Prostate gland (tissue), 2 donors: ENCODE results near the gene TNS3.

Source experiments
- CTCF ChIP-seq, 4 experiments: fragments of 200-600 bp in 2 of 4; fragments of 450-650 bp in 2 of 4; sonication (generic) in 2 of 4; IDR thresholded peaks; 1 replicate in 3 of 4; 2 replicates in 1 of 4; pipeline ENCODE4 v1.5.1; 2016 to 2019; ENCODE audit warnings: antibody characterized with exemption in 4 of 4, mild to moderate bottlenecking in 2 of 4, moderate library complexity in 2 of 4
- POLR2AphosphoS5 ChIP-seq: sonication (generic); formaldehyde crosslinking; IDR thresholded peaks from one replicate; pipeline ENCODE4 v1.6.1; 2017; ENCODE audit warnings: antibody characterized with exemption

GRCh38 chr7:47304727-47305719 lies 276.9 kb downstream of the TNS3 start:
- TF ChIP-seq CTCF (IDR thresholded peaks at IDR 0.05), result no peak
- TF ChIP-seq POLR2AphosphoS5, result no peak
